SIG-M5 treated with dmso at 0.1 percent for 504 hours (cell line): Measurements from ENCODE around the gene TRIM29.
"Not testable (repeated sequence)": the region's sequence is repeated elsewhere in the genome, so short reads cannot be mapped to it uniquely, and the experiment has no call there.

Source experiments
- DNase-seq: peaks from one replicate; lab custom pipeline; 2025; ENCODE audit not compliant: unreplicated experiment; lab: John Stamatoyannopoulos, UW

Gene TRIM29

GRCh38 chr11:120137611-120138521 is at the start of gene TRIM29:
TSS of gene TRIM29 (minus strand) at chr11:120138113. CDS start at chr11:120138031, 82 bp downstream.
- DNase-seq, result no peak

- DNase-seq, result no peak
Observed at GRCh38 chr11:120186774-120187591, 49.1 kb upstream of the TRIM29 start.

- no peak for DNase-seq
Observed at GRCh38 chr11:120186456-120186773, 48.5 kb upstream of the TRIM29 start.

- no peak for DNase-seq
Observed at GRCh38 chr11:120185706-120186455, 48.0 kb upstream of the TRIM29 start.

- DNase-seq, result no peak
Observed at GRCh38 chr11:120184946-120185705, 47.2 kb upstream of the TRIM29 start.

- no peak for DNase-seq
Observed at GRCh38 chr11:120184371-120184945, 46.5 kb upstream of the TRIM29 start.

GRCh38 chr11:120183701-120184141 is 45.8 kb upstream of the TRIM29 start:
- no peak for DNase-seq

- no peak for DNase-seq
Observed at GRCh38 chr11:120182790-120183491, 45.0 kb upstream of the TRIM29 start.

- no peak for DNase-seq
Observed at GRCh38 chr11:120182372-120182771, 44.5 kb upstream of the TRIM29 start.

- DNase-seq, result no peak
Observed at GRCh38 chr11:120181376-120181975, 43.6 kb upstream of the TRIM29 start.

- no peak for DNase-seq
Observed at GRCh38 chr11:120180551-120181232, 42.8 kb upstream of the TRIM29 start.

GRCh38 chr11:120180063-120180462 is 42.1 kb upstream of the TRIM29 start:
- not testable (repeated sequence) for DNase-seq

- no peak for DNase-seq
Observed at GRCh38 chr11:120179057-120179672, 41.3 kb upstream of the TRIM29 start.

GRCh38 chr11:120178561-120179056 is 40.7 kb upstream of the TRIM29 start:
- DNase-seq, result no peak

- DNase-seq, result no peak
Observed at GRCh38 chr11:120174866-120175265, 37.0 kb upstream of the TRIM29 start.

- DNase-seq, result no peak
Observed at GRCh38 chr11:120173807-120174206, 35.9 kb upstream of the TRIM29 start.

GRCh38 chr11:120173019-120173705 is 35.2 kb upstream of the TRIM29 start:
- DNase-seq, result no peak
